ENCODE data around the gene OR5K2. TPM values are rescaled to one million over a fixed set of nuclear protein-coding genes. Genes with fewer than 3 reads are reported as not detected.
A peak's percentile ranks its signal among the peaks of the same experiment; 100 is the strongest.

Gene OR5K2
- total RNA-seq, 1 experiment from 2014 or later = not detected

- DNase-seq (ENCODE audit: low read depth) = peak; percentile 97
Measured at GRCh38 chr3:98522544-98523281, 25.2 kb downstream of the OR5K2 start, which contains the start of gene CLDND1. Gene CLDND1 (minus strand): TSS chr3:98522902. CDS start chr3:98521424, 1,478 bp downstream.

- DNase-seq (ENCODE audit: low read depth) = no peak
Measured at GRCh38 chr3:98525494-98525893, 28.0 kb downstream of the OR5K2 start.

- DNase-seq (ENCODE audit: low read depth) = no peak
Measured at GRCh38 chr3:98528474-98529346, 31.2 kb downstream of the OR5K2 start.

GRCh38 chr3:98529856-98530459 lies 32.5 kb downstream of the OR5K2 start:
- no peak for DNase-seq (ENCODE audit: low read depth)

GRCh38 chr3:98530676-98531075 lies 33.2 kb downstream of the OR5K2 start:
- no peak for DNase-seq (ENCODE audit: low read depth)

- no peak for DNase-seq (ENCODE audit: low read depth)
Measured at GRCh38 chr3:98531622-98532274, 34.3 kb downstream of the OR5K2 start, which contains the start of gene GPR15. Gene GPR15 (plus strand): TSS chr3:98531978. CDS start chr3:98532034, 56 bp downstream.

GRCh38 chr3:98532275-98532637 lies 34.8 kb downstream of the OR5K2 start:
- no peak for DNase-seq (ENCODE audit: low read depth)

GRCh38 chr3:98532709-98533571 lies 35.5 kb downstream of the OR5K2 start:
- DNase-seq (ENCODE audit: low read depth) = no peak

GRCh38 chr3:98534168-98534567 lies 36.7 kb downstream of the OR5K2 start:
- DNase-seq (ENCODE audit: low read depth) = no peak

GRCh38 chr3:98534734-98535133 lies 37.3 kb downstream of the OR5K2 start:
- no peak for DNase-seq (ENCODE audit: low read depth)

- DNase-seq (ENCODE audit: low read depth) = no peak
Measured at GRCh38 chr3:98536456-98537017, 39.1 kb downstream of the OR5K2 start.

- no peak for DNase-seq (ENCODE audit: low read depth)
Measured at GRCh38 chr3:98540346-98540745, 42.9 kb downstream of the OR5K2 start.

- DNase-seq (ENCODE audit: low read depth) = no peak
Measured at GRCh38 chr3:98541695-98542094, 44.2 kb downstream of the OR5K2 start.

GRCh38 chr3:98542623-98543022 lies 45.1 kb downstream of the OR5K2 start:
- DNase-seq (ENCODE audit: low read depth) = no peak

- DNase-seq (ENCODE audit: low read depth) = peak; percentile 63
Measured at GRCh38 chr3:98545940-98546339, 48.5 kb downstream of the OR5K2 start.

Other genes with a start within 250 kb of the OR5K2 start
- not detected in 2 replicates for gene OR5H6, start 233.4 kb upstream of the OR5K2 start, total RNA-seq (2014; rRNA removed; shearing (Covaris generic))
- gene OR5H2, start 215.2 kb upstream of the OR5K2 start, total RNA-seq (2014; rRNA removed; shearing (Covaris generic)) = not detected in 2 replicates
- gene OR5K4, start 143.8 kb upstream of the OR5K2 start, total RNA-seq (2014; rRNA removed; shearing (Covaris generic)) = not detected in 2 replicates
- not detected in 2 replicates for gene OR5K3, start 107.0 kb upstream of the OR5K2 start, total RNA-seq (2014; rRNA removed; shearing (Covaris generic))
- not detected in 2 replicates for gene OR5K1, start 34.5 kb upstream of the OR5K2 start, total RNA-seq (2014; rRNA removed; shearing (Covaris generic))
- gene CLDND1, start 25.2 kb downstream of the OR5K2 start, total RNA-seq (2014; rRNA removed; shearing (Covaris generic)) = 153 and 181 TPM in 2 replicates
- gene GPR15, start 34.3 kb downstream of the OR5K2 start, total RNA-seq (2014; rRNA removed; shearing (Covaris generic)) = 0.20 and 0.36 TPM in 2 replicates
- gene CPOX, start 95.9 kb downstream of the OR5K2 start, total RNA-seq (2014; rRNA removed; shearing (Covaris generic)) = 61.5 and 63.3 TPM in 2 replicates